Coronary artery (tissue), 2 donors: ENCODE data around the gene PHLDA3.

Experiments
- DNase-seq: peaks from one replicate; pipeline ENCODE4 v3.0.0-alpha.2; 2017; ENCODE audit warnings: low spot score
- H3K27ac ChIP-seq, 2 donors: fragments of 200-600 bp; sonication (generic); one replicate each; pipeline ENCODE4 v1.5.1; 2016 to 2019
- H3K4me3 ChIP-seq: fragments of 200-600 bp; sonication (generic); 2 replicates; pipeline ENCODE4 v1.5.1; 2016; ENCODE audit warnings: mild to moderate bottlenecking, moderate library complexity
- TF ChIP-seq, protein P1 (sequence below): fragments of 200-600 bp; sonication (generic); IDR thresholded peaks from one replicate; pipeline ENCODE4 v1.5.1; 2019; ENCODE audit warnings: antibody characterized with exemption

Gene PHLDA3

DNA sequence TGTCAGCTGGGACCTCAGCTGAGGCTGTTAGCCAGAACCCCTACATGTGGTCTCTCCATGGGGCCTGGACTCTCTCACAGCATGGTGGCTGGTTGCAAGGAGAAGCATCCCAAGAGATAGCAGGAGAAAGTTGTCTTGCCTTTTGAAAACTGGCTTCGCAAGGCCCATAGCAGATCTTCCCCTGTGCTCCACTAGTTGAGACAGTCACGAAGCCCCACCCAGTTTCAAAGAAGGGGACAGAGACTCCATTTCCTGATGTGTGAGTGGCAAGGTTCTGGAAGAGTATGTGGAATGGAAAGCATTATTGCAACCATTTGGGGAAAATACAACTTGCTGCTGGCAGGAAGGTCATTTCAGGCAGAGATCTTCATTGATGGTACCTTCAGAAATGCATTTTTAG, 45.5 kb upstream of the PHLDA3 start:
- TF ChIP-seq, protein P1, sequence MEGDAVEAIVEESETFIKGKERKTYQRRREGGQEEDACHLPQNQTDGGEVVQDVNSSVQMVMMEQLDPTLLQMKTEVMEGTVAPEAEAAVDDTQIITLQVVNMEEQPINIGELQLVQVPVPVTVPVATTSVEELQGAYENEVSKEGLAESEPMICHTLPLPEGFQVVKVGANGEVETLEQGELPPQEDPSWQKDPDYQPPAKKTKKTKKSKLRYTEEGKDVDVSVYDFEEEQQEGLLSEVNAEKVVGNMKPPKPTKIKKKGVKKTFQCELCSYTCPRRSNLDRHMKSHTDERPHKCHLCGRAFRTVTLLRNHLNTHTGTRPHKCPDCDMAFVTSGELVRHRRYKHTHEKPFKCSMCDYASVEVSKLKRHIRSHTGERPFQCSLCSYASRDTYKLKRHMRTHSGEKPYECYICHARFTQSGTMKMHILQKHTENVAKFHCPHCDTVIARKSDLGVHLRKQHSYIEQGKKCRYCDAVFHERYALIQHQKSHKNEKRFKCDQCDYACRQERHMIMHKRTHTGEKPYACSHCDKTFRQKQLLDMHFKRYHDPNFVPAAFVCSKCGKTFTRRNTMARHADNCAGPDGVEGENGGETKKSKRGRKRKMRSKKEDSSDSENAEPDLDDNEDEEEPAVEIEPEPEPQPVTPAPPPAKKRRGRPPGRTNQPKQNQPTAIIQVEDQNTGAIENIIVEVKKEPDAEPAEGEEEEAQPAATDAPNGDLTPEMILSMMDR: no peak
- no peak for DNase-seq
- no peak overlapping the region for H3K27ac ChIP-seq
- H3K4me3 ChIP-seq: no peak overlapping the region

DNA sequence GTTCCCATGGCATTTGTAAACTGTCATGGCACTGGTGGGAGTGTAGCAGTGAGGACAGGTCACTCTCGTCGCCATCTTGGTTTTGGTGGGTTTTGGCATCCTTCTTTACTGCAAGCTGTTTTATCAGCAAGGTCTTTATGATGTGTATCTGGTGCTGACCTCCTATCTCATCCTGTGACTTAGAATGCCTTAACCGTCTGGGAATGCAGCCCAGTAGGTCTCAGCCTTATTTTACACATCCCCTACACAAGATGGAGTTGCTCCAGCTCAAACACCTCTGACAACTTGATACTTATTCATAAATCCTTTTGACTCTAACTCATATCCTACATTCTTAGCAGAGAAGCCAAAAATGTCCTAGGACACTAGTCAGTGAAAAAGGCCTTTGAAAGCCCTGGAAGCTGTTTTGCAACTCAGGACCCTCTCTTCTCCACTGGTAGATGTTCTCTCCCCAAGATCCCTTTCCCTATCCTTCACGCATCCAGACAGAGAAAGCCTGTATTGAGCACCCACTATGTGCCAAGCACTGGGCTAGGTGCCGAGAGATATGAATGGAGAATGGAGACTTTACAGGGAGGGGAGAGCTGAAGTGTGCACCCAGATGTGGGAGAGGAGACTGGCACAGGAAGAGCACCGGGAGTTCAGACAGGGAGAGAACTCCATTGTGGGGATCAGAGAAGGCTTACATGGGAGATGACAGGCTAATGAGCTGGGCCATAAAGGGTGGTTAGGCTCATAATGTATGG, 44.7 kb upstream of the PHLDA3 start:
- no peak for DNase-seq
- TF ChIP-seq, protein P1: no peak
- H3K27ac ChIP-seq: no peak overlapping the region
- H3K4me3 ChIP-seq: no peak overlapping the region

DNA sequence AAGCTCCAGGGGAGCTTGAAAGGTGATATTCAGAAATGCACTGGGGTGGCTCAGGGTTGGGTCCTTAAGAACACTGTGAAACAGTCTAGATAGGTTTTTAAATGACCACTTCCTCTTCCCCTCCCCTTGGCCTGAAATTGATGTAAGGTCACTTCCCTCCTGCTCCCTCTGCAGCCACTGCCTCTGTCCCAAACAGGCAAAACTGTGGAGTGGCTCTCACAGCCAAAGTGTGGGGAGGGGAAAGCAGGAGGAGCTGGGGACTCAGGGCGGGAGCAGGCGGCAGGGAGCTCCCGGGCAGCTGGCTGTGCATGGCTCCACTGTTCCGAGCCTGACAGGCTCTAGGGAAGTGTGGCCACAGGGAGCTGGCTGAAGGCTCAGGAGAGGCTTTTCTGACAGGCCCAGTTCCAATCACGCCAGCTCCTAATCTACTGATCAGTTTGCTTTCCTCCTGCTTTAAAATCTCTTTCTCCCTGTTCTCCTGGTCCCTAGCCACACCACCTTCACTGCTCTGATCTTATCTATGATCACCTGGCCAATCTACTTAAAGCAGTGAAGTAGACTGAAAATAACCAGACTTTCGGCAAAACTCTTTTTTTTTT, 43.1 kb upstream of the PHLDA3 start:
- peak; percentile 83 for DNase-seq
- TF ChIP-seq, protein P1: no peak
- peak overlapping the region; percentile 51 to 84 for H3K27ac ChIP-seq
- peak overlapping the region; percentile 33 for H3K4me3 ChIP-seq

DNA sequence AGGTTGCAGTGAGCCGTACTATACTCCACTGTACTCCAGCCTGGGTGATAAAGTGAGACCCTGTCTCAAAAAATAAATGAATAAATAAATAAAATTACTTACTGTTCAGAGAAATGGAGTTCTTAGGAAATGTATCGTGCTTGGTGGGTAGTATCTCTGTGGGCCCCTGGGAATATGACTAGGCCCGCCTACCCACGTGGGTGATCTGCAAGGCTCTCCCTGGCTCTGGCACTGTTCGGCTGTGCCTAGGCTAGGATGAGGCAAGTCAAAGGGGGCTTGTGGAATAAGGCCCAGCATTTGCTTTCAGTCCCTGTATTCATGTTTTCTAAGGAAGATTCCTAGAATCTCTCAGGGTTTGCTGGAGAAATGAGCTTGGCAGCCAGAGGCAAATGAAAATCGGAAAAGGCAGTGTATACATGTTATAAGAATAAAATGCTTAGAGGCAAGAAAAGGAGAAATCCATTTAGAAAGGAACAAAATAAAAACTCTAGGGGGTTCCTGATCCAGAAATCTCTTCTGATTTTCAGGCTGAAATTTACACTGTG, 42.5 kb upstream of the PHLDA3 start:
- no peak overlapping the region for H3K4me3 ChIP-seq
- H3K27ac ChIP-seq: peak overlapping the region; percentile 51 to 84
- TF ChIP-seq, protein P1: no peak
- DNase-seq: no peak

DNA sequence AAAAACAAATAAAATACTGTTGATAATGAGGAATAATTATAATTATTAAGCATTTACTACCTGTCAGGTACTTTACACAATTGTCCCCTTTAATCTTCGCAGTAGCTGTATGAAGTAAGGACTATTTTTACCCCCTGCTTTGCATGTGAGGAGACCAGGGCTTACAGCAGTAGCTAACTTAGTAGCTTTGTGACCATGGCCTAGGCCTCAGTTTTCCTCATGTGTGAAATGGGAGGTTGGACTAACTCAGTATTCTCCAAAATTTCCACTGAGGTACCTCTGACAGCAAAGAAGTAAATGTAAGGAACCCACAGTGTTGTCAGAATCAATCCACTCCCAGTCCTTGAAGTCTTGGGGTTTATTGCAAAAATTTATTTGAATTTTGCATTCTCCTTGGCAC, 41.7 kb upstream of the PHLDA3 start:
- Histone ChIP-seq H3K4me3 (no peak overlapping the region), H3K27ac (no peak overlapping the region)
- DNase-seq: no peak
- TF ChIP-seq, protein P1: no peak

DNA sequence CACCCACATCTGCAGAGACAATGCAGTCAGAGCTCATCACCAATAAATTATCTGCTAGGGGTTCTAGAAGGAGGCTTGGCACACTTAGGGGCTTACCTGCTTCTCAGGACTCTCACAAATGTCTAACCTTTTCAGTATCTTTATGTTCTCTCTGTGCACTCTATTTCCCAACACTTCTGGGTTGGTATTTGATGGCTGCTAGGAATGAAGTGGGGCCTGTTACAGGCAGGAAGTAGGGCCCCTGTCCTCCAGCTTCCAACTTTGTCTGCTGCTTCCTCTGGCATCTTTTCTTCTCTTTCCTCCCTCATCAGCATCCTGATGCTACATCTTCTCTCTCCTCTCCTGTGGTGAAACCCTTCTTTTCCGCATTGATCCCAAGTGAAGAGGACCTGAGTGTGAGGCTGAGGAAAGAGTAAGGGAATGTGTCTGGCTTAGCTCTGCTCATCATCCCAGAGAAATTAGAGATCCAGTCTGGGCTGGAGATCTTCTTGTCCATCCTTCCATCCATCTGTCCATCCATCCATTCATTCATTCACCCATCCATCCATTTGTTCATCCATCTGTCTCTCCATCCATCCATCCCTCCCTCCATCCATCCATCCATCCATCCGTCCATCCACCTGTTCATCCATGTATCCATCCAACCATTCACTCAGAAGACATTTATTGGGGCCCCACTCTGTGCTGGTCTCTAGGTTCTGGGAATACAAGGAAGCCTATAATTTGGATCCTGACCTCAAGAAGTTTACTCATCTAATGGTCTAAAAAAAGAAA, 40.8 kb upstream of the PHLDA3 start:
- Histone ChIP-seq H3K27ac (no peak overlapping the region), H3K4me3 (no peak overlapping the region)
- TF ChIP-seq, protein P1: no peak
- no peak for DNase-seq
